Tibial artery (tissue), 4 donors: ENCODE data around the gene NCAPD3.

Source experiments
- DNase-seq, 2 donors: peaks; one replicate each; pipeline ENCODE4 v3.0.0-alpha.2; 2019
- H3K27ac ChIP-seq, 2 donors: fragments of 200-600 bp; sonication (generic) in 1 of 2; 1 replicate in 1 of 2; 2 replicates in 1 of 2; pipeline ENCODE4 v1.5.1; 2018 to 2019; ENCODE audit warnings: mild to moderate bottlenecking in 1 of 2
- H3K27me3 ChIP-seq, 2 donors: fragments of 200-600 bp; sonication (generic) in 1 of 2; one replicate each; pipeline versions ENCODE4 v1.5.1 to v1.6.0; 2016 to 2019
- H3K36me3 ChIP-seq, 3 donors: fragments of 200-600 bp; sonication (generic) in 2 of 3; one replicate each; pipeline ENCODE4 v1.5.1; 2016 to 2019; ENCODE audit warnings: mild to moderate bottlenecking in 2 of 3
- H3K4me1 ChIP-seq, 4 donors: fragments of 200-600 bp; sonication (generic) in 2 of 4; 1 replicate in 3 of 4; 2 replicates in 1 of 4; pipeline ENCODE4 v1.5.1; 2016 to 2019
- H3K4me3 ChIP-seq, 2 donors: fragments of 200-600 bp; sonication (generic) in 1 of 2; 1 replicate in 1 of 2; 2 replicates in 1 of 2; pipeline ENCODE4 v1.5.1; 2018 to 2019; ENCODE audit warnings: mild to moderate bottlenecking in 2 of 2
- H3K9me3 ChIP-seq, 3 donors: fragments of 200-600 bp; sonication (generic) in 1 of 3; one replicate each; pipeline ENCODE4 v1.5.1; 2016 to 2019
- CTCF ChIP-seq, 2 experiments: fragments of 200-600 bp in 1 of 2; fragments of 450-650 bp in 1 of 2; IDR thresholded peaks; one replicate each; pipeline ENCODE4 v1.5.1; 2017 to 2019; ENCODE audit warnings: antibody characterized with exemption in 2 of 2, mild to moderate bottlenecking in 1 of 2, moderate library complexity in 1 of 2
- intact Hi-C: fragments of 100-400 bp; cut with DNase I; formaldehyde crosslinking; loops from one replicate; pipeline ENCODE4 v1.15.0; 2023; ENCODE audit warnings: low total_unique reads

Gene NCAPD3

GRCh38 chr11:134145715-134146114 lies 78.1 kb downstream of the NCAPD3 start:
- H3K4me1 ChIP-seq, result peaks cover 0 to 13% (median 3%) of the 10 kb centered on the region in 4 donors
- DNase-seq, result no peak
- peaks cover 18 to 65% (median 32%) of the 10 kb centered on the region in 3 donors for H3K36me3 ChIP-seq
- H3K27ac ChIP-seq, result no peak overlapping the region
- intact Hi-C loops, result no loop called here
- H3K9me3 ChIP-seq, result no peaks in the 10 kb centered on the region
- no peak for TF ChIP-seq CTCF (IDR thresholded peaks at IDR 0.05)
- H3K27me3 ChIP-seq, result no peaks in the 10 kb centered on the region
- no peak overlapping the region for H3K4me3 ChIP-seq

- no peak for DNase-seq
- H3K27me3 ChIP-seq, result no peaks in the 10 kb centered on the region
- H3K4me3 ChIP-seq, result no peak overlapping the region
- H3K9me3 ChIP-seq, result no peaks in the 10 kb centered on the region
- peaks cover 18 to 63% (median 37%) of the 10 kb centered on the region in 3 donors for H3K36me3 ChIP-seq
- intact Hi-C loops, result loop anchor here (5.0 kb wide), 2 partner anchors 77 to 217 kb away; partner anchors contain the start of gene JAM3
- TF ChIP-seq CTCF (IDR thresholded peaks at IDR 0.05), result no peak
- peaks cover 0 to 13% (median 4%) of the 10 kb centered on the region in 4 donors for H3K4me1 ChIP-seq
- no peak overlapping the region for H3K27ac ChIP-seq
These were observed 79.0 kb downstream of the NCAPD3 start for GRCh38 chr11:134144744-134145143.

DNA sequence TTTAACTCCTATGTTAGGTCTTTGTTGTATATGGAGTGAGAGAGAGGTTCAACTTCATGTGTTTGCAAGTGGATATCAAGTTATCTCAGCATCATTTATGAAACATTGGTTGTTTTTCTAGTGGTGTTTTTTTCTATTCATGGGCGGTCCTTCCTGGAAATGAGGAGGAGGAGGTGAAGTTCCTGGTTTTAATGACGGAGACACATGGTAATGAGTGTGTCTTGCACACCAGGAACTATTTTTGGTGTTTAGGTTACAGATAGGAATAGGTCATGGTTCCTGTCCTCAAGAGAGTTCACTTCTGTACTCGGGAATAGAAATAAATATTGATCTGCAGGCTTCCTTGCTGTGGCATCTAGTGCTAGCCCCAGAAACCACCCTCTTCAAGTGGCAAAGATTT lies 80.0 kb downstream of the NCAPD3 start:
- TF ChIP-seq CTCF (IDR thresholded peaks at IDR 0.05), result no peak
- Histone ChIP-seq H3K4me1 (peaks cover 0 to 20% (median 7%) of the 10 kb centered on the region in 4 donors), H3K36me3 (peaks cover 9 to 56% (median 28%) of the 10 kb centered on the region in 3 donors), H3K4me3 (no peak overlapping the region), H3K9me3 (no peaks in the 10 kb centered on the region), H3K27ac (no peak overlapping the region), H3K27me3 (no peaks in the 10 kb centered on the region)
- intact Hi-C loops, result loop anchor here (5.0 kb wide), 2 partner anchors 76 to 216 kb away; partner anchors contain the start of gene JAM3
- no peak for DNase-seq

DNA sequence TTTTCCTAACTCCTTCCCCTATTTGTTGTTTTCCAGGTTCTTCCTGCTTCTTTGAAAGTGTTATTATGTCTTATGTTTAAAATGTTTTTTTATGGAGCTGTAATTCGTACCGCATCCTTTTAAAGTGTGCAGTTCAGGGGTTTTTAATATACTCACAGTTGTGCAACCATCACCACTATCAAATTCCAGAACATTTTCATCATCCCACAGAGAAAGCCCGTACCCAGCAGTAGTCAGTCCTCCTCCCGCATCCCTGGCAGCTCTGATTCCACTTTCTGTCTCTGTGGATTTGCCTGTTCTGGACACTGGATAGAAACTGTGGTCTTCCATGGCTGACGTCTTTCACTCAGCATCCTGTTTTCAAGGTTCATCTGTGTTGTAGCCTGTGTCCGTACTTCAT lies 81.2 kb downstream of the NCAPD3 start:
- Histone ChIP-seq H3K4me3 (no peak overlapping the region), H3K27ac (no peak overlapping the region), H3K9me3 (no peaks in the 10 kb centered on the region), H3K4me1 (peaks cover 0 to 12% (median 4%) of the 10 kb centered on the region in 4 donors), H3K27me3 (no peaks in the 10 kb centered on the region), H3K36me3 (peaks cover 6 to 45% (median 23%) of the 10 kb centered on the region in 3 donors)
- TF ChIP-seq CTCF (IDR thresholded peaks at IDR 0.05), result no peak
- DNase-seq, result no peak
- intact Hi-C loops, result loop anchor here (5.0 kb wide), 2 partner anchors 75 to 215 kb away; partner anchors contain the start of gene JAM3

GRCh38 chr11:134140961-134141490 lies 82.7 kb downstream of the NCAPD3 start:
- intact Hi-C loops, result loop anchor here (2.0 to 5.0 kb wide), 3 partner anchors 74 to 214 kb away; partner anchors contain the start of gene JAM3

More at GRCh38 chr11:134140961-134141490, 82.7 kb downstream of the NCAPD3 start:
- Histone ChIP-seq H3K4me1 (peaks cover 0 to 7% (median 4%) of the 10 kb centered on the region in 4 donors), H3K4me3 (no peak overlapping the region), H3K36me3 (peaks cover 6 to 39% (median 23%) of the 10 kb centered on the region in 3 donors), H3K27ac (no peak overlapping the region), H3K9me3 (no peaks in the 10 kb centered on the region), H3K27me3 (no peaks in the 10 kb centered on the region)
- no peak for TF ChIP-seq CTCF (IDR thresholded peaks at IDR 0.05)
- DNase-seq, result no peak
